ES-I3 (cell line): Measurements from ENCODE around the gene RAB27A.
"Not testable (repeated sequence)": the region's sequence is repeated elsewhere in the genome, so short reads cannot be mapped to it uniquely, and the experiment has no call there.

ENCODE experiments used
- H3K36me3 ChIP-seq: 2 replicates; pipeline ENCODE4 v1.6.1; 2013; ENCODE audit warnings: mild to moderate bottlenecking, low read length, control low read depth, moderate library complexity; ENCODE audit not compliant: insufficient read depth
- H3K4me1 ChIP-seq: 2 replicates; pipeline ENCODE4 v1.6.1; 2013; ENCODE audit warnings: mild to moderate bottlenecking, control low read depth, low read length; ENCODE audit not compliant: insufficient read depth
- H3K9ac ChIP-seq: 2 replicates; pipeline ENCODE4 v1.6.1; 2013; ENCODE audit warnings: low read depth, mild to moderate bottlenecking, low read length, moderate library complexity
- H3K9me3 ChIP-seq: 2 replicates; pipeline ENCODE4 v1.6.1; 2013; ENCODE audit warnings: mild to moderate bottlenecking, low read length, moderate library complexity; ENCODE audit not compliant: control insufficient read depth, insufficient read depth

The RAB27A gene

DNA sequence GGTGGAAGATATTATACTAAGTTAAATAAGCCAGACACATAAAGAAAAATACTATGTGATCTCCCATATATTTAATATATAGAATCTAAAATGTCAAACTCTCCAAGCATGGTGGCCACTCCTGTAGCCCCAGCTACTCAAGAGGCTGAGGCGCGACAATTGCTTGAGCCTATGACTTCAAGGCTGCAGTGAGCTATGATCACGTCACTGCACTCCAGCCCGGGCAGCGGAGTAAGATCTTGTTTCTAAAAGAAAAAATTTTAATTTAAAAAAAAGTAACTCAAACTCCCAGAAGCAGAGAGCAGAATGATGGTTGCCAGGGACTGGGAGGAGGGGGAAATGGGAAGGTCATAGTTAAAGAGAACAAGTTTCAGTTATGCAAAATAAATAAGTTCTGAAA lies 13.3 kb downstream of the RAB27A start:
- H3K36me3 ChIP-seq = no peaks in the 10 kb centered on the region
- peaks cover 9% of the 10 kb centered on the region; the same call in 1 of the 2 replicates for H3K4me1 ChIP-seq
- H3K9ac ChIP-seq = no peak overlapping the region
- no peaks in the 10 kb centered on the region for H3K9me3 ChIP-seq

GRCh38 chr15:55270291-55270690 lies 19.3 kb downstream of the RAB27A start:
- H3K9me3 ChIP-seq = no peaks in the 10 kb centered on the region
- no peaks in the 10 kb centered on the region for H3K36me3 ChIP-seq
- H3K9ac ChIP-seq = no peak overlapping the region
- no peaks in the 10 kb centered on the region for H3K4me1 ChIP-seq

DNA sequence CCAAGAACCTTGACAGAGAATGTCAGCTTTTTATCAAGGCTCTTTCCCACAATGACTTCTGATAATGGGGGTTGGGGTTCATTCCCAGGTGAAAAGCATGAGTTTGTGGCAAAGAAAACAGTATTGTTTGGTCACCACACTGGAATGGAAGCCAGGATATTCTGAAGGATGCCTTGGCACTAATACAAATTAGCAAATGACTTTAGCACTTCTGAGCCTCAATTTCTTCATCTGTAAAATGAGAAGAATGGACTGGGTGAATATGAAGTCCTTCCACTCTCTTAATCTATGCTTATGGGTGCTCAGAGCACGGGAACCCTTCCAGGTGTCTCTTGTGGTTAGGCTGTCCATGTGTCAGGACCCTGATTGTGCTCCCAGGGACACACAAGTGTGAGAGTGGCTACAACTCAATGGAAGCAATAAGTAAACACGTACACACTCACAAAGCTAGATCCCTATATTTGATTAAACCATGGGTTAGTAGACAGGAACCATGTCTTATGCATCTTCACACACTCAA lies 21.4 kb downstream of the RAB27A start:
- Histone ChIP-seq H3K36me3 (no peaks in the 10 kb centered on the region), H3K4me1 (no peaks in the 10 kb centered on the region), H3K9ac (no peak overlapping the region), H3K9me3 (no peaks in the 10 kb centered on the region)

GRCh38 chr15:55267401-55268175 lies 22.0 kb downstream of the RAB27A start:
- Histone ChIP-seq H3K9me3 (no peaks in the 10 kb centered on the region), H3K4me1 (no peaks in the 10 kb centered on the region), H3K36me3 (no peaks in the 10 kb centered on the region), H3K9ac (no peak overlapping the region)

DNA sequence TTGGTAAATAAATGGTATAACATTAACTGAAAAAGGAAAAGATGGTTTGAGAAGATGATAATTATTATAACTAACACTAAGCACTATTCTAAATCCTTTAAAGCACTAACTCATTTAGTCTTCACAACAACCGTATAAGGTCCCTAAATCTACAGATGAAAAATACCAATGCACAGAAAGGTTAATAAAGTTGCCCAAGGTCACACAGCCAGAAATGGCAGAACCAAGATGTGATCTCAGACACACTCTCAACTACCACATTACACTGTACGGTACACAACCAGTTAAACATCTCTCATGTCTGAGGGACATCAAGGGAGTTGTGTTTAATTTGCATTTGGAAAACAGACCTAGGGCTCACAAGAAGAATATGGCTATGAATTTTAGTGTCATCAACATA lies 23.1 kb downstream of the RAB27A start:
- Histone ChIP-seq H3K36me3 (no peaks in the 10 kb centered on the region), H3K9me3 (no peaks in the 10 kb centered on the region), H3K4me1 (no peaks in the 10 kb centered on the region), H3K9ac (no peak overlapping the region)

- no peak overlapping the region for H3K9ac ChIP-seq
- no peaks in the 10 kb centered on the region for H3K9me3 ChIP-seq
- no peaks in the 10 kb centered on the region for H3K36me3 ChIP-seq
- no peaks in the 10 kb centered on the region for H3K4me1 ChIP-seq
These were observed 29.0 kb downstream of the RAB27A start for GRCh38 chr15:55260562-55261131.

- Histone ChIP-seq H3K4me1 (no peaks in the 10 kb centered on the region; the same call in 1 of the 2 replicates), H3K36me3 (no peaks in the 10 kb centered on the region), H3K9ac (no peak overlapping the region), H3K9me3 (no peaks in the 10 kb centered on the region)
These were observed 31.7 kb downstream of the RAB27A start for GRCh38 chr15:55257938-55258337.

- H3K36me3 ChIP-seq = no peaks in the 10 kb centered on the region
- H3K9ac ChIP-seq = no peak overlapping the region
- no peaks in the 10 kb centered on the region for H3K9me3 ChIP-seq
- H3K4me1 ChIP-seq = no peaks in the 10 kb centered on the region; the same call in 1 of the 2 replicates
These were observed 32.5 kb downstream of the RAB27A start for GRCh38 chr15:55257012-55257670.

DNA sequence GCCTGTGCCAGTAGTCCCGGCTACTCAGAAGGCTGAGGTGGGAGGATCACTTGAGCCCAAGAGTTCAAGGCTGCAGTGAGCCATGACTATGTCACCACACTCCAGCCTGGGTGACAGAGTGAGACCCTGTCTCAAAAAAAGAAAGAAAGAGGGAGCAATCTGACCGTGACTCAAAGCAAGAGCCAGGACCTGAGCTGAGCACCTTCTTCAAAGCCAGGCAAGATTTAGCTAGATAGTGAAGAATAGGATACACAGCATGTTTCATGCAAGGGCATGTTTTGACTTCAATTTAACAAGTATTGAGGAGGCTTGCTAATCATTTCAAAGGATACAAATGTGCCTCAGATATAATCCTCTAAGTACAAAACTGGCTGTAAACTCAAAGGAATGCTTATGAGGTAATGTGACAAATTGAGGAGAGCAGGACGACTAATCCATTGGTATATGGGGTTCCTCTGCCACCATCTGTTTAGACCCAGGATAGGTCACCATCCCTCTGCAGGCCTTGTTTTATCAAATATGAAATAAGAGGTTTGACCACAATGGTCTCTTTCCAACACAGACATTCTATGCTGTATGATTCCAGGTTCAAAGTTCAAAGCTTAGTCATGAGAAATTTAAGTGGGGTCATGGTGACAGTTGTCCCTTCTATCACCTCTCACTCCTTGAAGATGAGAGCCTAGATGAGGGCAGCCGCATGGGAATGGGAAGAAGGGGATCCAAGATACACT lies 33.2 kb downstream of the RAB27A start:
- Histone ChIP-seq H3K9ac (no peak overlapping the region), H3K36me3 (no peaks in the 10 kb centered on the region), H3K9me3 (no peaks in the 10 kb centered on the region), H3K4me1 (no peaks in the 10 kb centered on the region; the same call in 1 of the 2 replicates)

- H3K36me3 ChIP-seq = no peaks in the 10 kb centered on the region
- no peaks in the 10 kb centered on the region; the same call in 1 of the 2 replicates for H3K4me1 ChIP-seq
- H3K9me3 ChIP-seq = no peaks in the 10 kb centered on the region
- no peak overlapping the region for H3K9ac ChIP-seq
These were observed 33.9 kb downstream of the RAB27A start for GRCh38 chr15:55255714-55256113.

- Histone ChIP-seq H3K9ac (no peak overlapping the region), H3K9me3 (no peaks in the 10 kb centered on the region), H3K4me1 (no peaks in the 10 kb centered on the region; the same call in 1 of the 2 replicates), H3K36me3 (no peaks in the 10 kb centered on the region)
These were observed 34.5 kb downstream of the RAB27A start for GRCh38 chr15:55254916-55255679.

DNA sequence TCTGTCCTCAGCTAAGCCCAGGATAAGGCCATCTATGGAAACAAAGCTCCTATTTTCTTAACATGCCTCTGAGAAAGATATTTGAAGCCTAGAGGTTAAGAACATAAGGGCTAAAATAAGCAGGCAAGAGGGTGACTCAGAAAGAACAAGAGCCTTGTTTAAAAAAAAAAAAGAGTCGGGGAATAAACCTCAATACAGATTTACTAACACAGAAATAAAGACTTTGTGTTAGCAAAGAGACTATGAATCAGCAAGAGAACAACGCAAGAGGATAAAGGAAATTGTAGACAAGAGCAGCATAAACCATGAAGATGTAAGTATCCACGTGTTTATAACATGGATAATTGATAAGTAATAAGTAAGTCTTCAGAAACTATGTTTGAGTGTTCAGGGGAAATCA lies 36.0 kb downstream of the RAB27A start:
- Histone ChIP-seq H3K9me3 (no peaks in the 10 kb centered on the region), H3K4me1 (peaks cover 4% of the 10 kb centered on the region), H3K9ac (no peak overlapping the region), H3K36me3 (no peaks in the 10 kb centered on the region)

DNA sequence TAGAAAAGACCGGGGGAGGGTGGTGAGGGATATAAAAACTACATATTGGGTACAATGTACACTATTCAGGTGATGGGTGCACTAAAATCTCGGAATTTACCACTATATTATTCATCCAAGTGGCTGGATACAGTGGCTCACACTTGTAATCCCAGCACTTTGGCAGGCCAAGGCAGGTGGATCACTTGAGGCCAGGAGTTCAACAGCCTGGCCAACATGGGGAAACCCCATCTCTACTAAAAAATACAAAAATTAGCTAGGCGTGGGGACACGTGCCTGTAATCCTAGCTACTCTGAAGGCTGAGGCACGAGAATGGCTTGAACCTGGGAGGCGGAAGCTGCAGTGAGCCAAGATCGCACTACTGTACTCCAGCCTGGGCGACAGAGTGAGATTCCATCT lies 37.4 kb downstream of the RAB27A start:
- not testable (repeated sequence) for H3K9ac ChIP-seq

GRCh38 chr15:55250941-55251340 lies 38.7 kb downstream of the RAB27A start:
- Histone ChIP-seq H3K36me3 (no peaks in the 10 kb centered on the region), H3K9ac (no peak overlapping the region), H3K4me1 (peaks cover 4% of the 10 kb centered on the region), H3K9me3 (no peaks in the 10 kb centered on the region)

More for the DNA sequence above, 37.4 kb downstream of the RAB27A start:
- H3K9me3 ChIP-seq, H3K4me1 ChIP-seq, H3K36me3 ChIP-seq: not testable (repeated sequence)
